ENCODE measurements around the gene ITIH3.

ITIH3 gene

GRCh38 chr3:52849656-52850055 is 55.1 kb downstream of the ITIH3 start:
- TF ChIP-seq, protein P1, sequence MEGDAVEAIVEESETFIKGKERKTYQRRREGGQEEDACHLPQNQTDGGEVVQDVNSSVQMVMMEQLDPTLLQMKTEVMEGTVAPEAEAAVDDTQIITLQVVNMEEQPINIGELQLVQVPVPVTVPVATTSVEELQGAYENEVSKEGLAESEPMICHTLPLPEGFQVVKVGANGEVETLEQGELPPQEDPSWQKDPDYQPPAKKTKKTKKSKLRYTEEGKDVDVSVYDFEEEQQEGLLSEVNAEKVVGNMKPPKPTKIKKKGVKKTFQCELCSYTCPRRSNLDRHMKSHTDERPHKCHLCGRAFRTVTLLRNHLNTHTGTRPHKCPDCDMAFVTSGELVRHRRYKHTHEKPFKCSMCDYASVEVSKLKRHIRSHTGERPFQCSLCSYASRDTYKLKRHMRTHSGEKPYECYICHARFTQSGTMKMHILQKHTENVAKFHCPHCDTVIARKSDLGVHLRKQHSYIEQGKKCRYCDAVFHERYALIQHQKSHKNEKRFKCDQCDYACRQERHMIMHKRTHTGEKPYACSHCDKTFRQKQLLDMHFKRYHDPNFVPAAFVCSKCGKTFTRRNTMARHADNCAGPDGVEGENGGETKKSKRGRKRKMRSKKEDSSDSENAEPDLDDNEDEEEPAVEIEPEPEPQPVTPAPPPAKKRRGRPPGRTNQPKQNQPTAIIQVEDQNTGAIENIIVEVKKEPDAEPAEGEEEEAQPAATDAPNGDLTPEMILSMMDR (IDR thresholded peaks at IDR 0.05; ENCODE audit: low read depth, low read length): no peak
- TF ChIP-seq MAX (IDR thresholded peaks at IDR 0.05; ENCODE audit: low read depth, low read length): no peak
- H3K4me3 ChIP-seq (ENCODE audit: low read depth, low read length): no peak overlapping the region
- DNase-seq (ENCODE audit: low read depth): no peak

GRCh38 chr3:52851348-52851747 is 56.8 kb downstream of the ITIH3 start:
- TF ChIP-seq POLR2A (IDR thresholded peaks at IDR 0.05; ENCODE audit: extremely low read depth, insufficient read length) (no peak), MAX (IDR thresholded peaks at IDR 0.05; ENCODE audit: low read depth, low read length) (no peak)
- TF ChIP-seq, protein P1 (IDR thresholded peaks at IDR 0.05; ENCODE audit: low read depth, low read length): peak; percentile 67
- DNase-seq (ENCODE audit: low read depth): peak; percentile 67
- no peak overlapping the region for H3K4me3 ChIP-seq (ENCODE audit: low read depth, low read length)

DNA sequence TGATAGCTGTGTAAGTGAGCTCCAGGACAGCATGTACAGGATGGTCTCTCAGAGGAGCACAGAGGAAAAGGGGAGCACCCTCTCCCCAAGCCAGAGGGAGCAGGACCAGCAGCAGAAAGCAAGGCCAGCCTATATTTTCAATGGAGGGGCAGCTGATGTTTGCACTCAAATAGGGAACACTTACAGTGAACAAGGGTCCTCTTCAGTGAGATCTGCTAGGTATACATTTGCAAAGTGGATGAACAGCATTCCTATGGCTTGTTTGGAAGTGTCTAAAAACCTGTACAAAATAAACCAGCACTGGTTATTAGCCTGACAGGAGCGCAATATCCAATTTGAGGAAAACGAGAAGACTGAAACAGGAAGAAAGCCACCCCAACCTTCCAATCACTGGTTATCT is 57.8 kb downstream of the ITIH3 start:
- TF ChIP-seq MAX (IDR thresholded peaks at IDR 0.05; ENCODE audit: low read depth, low read length) (no peak), MYC (IDR thresholded peaks at IDR 0.05; ENCODE audit: low read depth, low read length) (no peak), POLR2A (IDR thresholded peaks at IDR 0.05; ENCODE audit: extremely low read depth, insufficient read length) (no peak)
- TF ChIP-seq, protein P1 (IDR thresholded peaks at IDR 0.05; ENCODE audit: low read depth, low read length): no peak
- no peak overlapping the region for H3K4me3 ChIP-seq (ENCODE audit: low read depth, low read length)
- no peak for DNase-seq (ENCODE audit: low read depth)

DNA sequence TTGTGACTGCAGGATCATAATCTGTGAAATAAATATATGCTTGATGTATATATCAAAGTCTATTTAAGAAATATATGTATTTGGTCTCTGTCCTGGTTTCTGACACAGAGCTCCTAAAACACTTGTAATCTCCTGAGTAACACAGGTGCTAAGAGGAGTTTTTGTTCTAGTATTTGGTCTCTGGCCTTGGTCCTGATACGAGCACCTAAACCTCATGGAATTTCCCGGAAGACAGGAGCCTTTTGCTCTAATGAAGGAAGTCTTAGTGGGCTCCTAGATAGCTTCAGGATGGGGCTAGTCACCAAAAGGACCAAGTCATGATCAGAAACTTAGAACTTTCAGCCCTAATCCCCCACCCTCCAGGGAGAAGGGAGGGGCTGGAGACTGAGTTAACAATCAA is 59.4 kb downstream of the ITIH3 start:
- TF ChIP-seq MYC (IDR thresholded peaks at IDR 0.05; ENCODE audit: low read depth, low read length) (no peak), POLR2A (IDR thresholded peaks at IDR 0.05; ENCODE audit: extremely low read depth, insufficient read length) (no peak), MAX (IDR thresholded peaks at IDR 0.05; ENCODE audit: low read depth, low read length) (no peak)
- TF ChIP-seq, protein P1 (IDR thresholded peaks at IDR 0.05; ENCODE audit: low read depth, low read length): no peak
- no peak for DNase-seq (ENCODE audit: low read depth)
- no peak overlapping the region for H3K4me3 ChIP-seq (ENCODE audit: low read depth, low read length)

DNA sequence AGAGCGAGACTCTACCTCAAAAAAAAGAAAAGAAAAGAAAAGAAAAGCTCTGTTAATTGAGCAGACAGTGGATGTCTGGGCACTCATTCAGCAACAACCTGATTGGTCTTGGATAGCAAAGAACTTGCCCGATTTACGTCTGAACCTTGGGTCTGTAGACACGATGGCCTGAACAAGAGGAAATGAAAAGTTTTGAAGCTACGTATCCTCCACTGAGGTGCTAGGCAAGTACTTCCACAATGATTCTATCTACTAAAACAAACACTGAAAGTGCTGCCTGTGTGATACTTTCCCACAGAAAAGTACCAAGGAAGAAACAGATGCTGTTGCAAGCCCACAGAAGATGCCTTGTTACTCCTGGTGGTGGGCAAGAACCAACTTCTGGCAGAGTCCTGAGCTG is 62.1 kb downstream of the ITIH3 start:
- TF ChIP-seq, protein P1 (IDR thresholded peaks at IDR 0.05; ENCODE audit: low read depth, low read length): no peak
- TF ChIP-seq MAX (IDR thresholded peaks at IDR 0.05; ENCODE audit: low read depth, low read length) (no peak), POLR2A (IDR thresholded peaks at IDR 0.05; ENCODE audit: extremely low read depth, insufficient read length) (no peak), MYC (IDR thresholded peaks at IDR 0.05; ENCODE audit: low read depth, low read length) (no peak)
- no peak for DNase-seq (ENCODE audit: low read depth)
- H3K4me3 ChIP-seq (ENCODE audit: low read depth, low read length): no peak overlapping the region

DNA sequence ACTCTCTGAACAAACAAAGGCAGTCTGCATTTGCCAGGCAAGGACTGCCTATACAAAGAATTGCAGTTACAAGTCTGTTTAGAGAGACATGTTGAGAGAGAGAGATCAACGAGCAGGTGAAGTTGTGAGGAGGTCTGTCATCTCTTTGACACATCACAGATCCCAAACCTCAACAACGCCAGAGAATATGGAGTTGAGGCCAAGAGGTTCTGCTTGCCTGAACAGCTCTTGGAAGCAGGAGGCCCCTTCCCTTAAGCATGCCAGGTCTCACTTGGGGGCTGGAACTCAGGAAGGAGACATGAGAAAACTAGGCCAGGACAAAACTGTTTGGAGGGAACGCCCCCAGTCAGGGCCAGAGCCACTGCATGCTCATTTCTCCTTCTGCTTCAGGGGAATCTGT is 62.5 kb downstream of the ITIH3 start:
- DNase-seq (ENCODE audit: low read depth): no peak
- H3K4me3 ChIP-seq (ENCODE audit: low read depth, low read length): no peak overlapping the region
- TF ChIP-seq POLR2A (IDR thresholded peaks at IDR 0.05; ENCODE audit: extremely low read depth, insufficient read length): no peak
- TF ChIP-seq, protein P1 (IDR thresholded peaks at IDR 0.05; ENCODE audit: low read depth, low read length): no peak
- no peak for TF ChIP-seq MAX (IDR thresholded peaks at IDR 0.05; ENCODE audit: low read depth, low read length)
- no peak for TF ChIP-seq MYC (IDR thresholded peaks at IDR 0.05; ENCODE audit: low read depth, low read length)

Data from NB4 (cell line).